Pons (tissue), 1 donor: ENCODE data around the gene C13orf42.
"Not testable (repeated sequence)": the region's sequence is repeated elsewhere in the genome, so short reads cannot be mapped to it uniquely, and the experiment has no call there.

ENCODE experiments used
- DNase-seq: peaks from one replicate; pipeline ENCODE4 v3.0.0-alpha.2; 2016; ENCODE audit warnings: low spot score

C13orf42 gene

GRCh38 chr13:51120873-51121272 lies 9.8 kb upstream of the C13orf42 start:
- not testable (repeated sequence) for DNase-seq

DNA sequence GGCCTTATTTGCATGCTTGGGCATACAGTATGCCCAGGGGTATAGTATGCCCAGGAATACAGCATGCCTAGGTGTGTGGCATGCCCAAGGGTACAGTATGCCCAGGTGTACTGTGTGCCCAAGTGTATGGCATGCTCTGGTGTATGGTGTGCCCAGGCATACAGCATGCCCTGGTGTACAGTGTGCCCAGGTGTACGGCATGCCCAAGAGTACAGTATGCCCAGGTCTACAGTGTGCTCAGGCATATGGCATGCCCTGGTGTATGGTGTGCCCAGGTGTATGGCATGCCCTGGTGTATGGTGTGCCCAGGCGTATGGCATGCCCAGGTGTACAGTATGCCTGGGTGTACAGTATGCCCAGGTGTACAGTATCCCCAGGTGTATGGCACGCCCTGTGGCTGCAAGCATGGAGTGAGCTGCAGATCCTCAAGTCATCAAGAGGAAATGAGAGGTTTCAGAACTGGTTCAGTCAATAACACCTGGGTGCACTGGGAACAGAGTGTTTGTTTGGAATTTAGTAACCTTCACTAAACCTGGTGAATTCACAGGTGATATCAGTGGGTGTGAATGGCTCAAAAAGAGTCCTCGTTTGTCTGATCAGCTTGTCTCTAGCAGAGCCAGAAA lies 7.8 kb upstream of the C13orf42 start:
- no peak for DNase-seq

GRCh38 chr13:51113969-51114368 lies 2.9 kb upstream of the C13orf42 start:
- DNase-seq: no peak

DNA sequence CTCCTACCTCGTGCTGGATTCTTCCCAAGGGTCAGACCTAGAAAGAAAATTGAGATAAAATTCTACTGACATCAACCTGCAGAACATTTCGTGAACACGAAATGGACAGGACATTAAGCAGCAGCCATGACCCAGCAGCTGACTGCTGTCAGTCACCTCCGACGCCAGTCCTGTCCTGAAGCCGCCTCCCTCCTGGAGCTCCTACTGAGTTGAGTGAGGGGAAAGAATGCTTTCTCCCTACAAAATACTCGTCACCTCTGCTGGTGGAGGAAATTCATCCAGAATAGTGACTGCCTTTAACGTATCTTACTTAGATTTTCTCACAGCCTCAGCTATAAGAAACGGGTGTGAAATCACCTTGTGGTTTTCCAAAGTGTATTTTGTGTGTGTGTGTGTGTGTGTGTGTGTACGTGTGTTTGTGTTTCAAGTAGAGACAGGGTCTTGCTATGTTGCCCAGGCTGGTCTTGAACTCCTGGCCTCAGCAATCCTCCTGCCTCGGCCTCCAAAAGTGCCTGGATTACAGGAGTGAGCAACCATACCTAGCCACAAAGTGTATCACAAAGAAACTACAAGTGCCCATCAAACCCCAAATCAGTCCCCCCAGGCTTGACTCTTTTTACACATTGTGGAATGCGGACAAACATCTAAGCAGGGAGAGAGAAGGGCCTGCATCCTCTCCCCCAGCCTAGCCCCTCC lies 2.3 kb upstream of the C13orf42 start:
- DNase-seq: no peak

- no peak for DNase-seq
Observed at GRCh38 chr13:51112771-51113170, 1.7 kb upstream of the C13orf42 start.

DNA sequence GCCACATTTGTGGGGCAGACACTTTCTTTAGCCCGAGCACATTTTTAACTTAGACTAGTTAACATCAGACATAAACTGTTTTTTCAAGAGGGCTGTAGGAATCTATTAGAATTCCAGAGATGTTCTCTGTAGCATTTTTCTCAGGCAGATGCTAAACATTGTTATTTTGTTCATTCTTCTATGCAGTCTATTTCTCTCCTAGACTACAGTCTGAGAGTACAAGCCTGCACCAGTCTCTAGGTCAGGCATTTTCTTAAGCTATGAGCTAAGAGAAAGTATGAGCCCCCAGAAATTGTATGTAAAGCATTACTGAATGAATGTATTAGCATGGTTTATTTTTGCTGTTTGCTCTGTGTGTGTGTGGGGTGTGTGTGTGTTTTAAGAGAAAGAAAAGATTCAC lies 923 bp upstream of the C13orf42 start:
- no peak for DNase-seq

GRCh38 chr13:51107996-51108395 lies 3.1 kb downstream of the C13orf42 start:
- no peak for DNase-seq

GRCh38 chr13:51105046-51105445 lies 6.0 kb downstream of the C13orf42 start:
- no peak for DNase-seq

- DNase-seq: no peak
Observed at GRCh38 chr13:51101636-51102235, 9.3 kb downstream of the C13orf42 start.

DNA sequence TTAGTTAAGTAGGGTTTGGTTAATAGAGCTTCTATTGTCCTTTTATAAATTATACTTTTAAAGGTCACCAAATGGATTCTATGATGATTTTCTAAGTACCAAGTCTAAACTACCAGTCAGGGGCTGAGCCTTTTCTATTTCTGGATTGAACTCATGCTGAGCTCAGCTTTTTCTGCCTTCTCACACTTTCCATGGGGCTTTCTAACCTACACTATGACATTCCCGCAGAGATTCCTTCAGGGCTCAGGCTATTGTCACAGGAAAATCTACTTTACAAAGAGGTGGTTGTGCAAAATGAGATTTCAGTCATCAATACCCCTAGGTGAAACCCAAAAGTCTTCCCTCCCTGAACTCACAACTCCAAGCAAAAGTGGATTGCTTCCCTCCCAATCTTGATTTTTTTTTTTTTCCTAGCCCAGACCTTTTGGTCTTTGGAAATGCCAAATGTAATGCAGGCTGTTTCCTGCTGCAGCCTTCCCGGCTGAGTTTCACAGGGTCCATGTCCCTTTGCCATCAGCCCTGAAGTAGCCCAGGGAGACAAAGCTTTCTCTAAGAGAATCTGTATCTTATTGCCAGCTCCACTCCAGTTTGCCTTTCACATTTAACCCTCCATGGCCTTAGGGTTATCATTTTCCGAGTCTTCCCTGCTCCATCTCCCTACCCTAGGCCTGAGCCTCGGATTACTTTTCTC lies 13.6 kb downstream of the C13orf42 start:
- DNase-seq: no peak

GRCh38 chr13:51096131-51096530 lies 14.9 kb downstream of the C13orf42 start:
- no peak for DNase-seq

DNA sequence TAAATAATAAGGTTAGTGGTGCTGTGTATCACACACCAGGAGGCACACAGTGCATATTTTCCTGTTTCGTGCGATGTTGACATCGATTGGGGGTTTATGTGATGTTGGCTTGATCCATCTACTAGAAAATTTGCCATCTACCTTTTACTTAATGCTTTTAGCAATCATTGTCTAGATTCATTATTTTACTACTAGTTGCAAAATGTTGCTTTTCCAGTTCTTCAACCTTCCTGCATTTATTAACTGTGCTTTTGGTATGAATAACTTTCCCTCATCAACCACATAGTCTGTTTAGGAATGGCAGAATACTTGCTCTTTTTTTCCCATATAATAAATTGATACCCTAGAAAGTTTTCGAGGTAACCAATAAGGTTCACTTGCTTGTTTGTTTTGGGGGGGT lies 17.5 kb downstream of the C13orf42 start:
- no peak for DNase-seq

- no peak for DNase-seq
Observed at GRCh38 chr13:51091839-51092238, 19.2 kb downstream of the C13orf42 start.

DNA sequence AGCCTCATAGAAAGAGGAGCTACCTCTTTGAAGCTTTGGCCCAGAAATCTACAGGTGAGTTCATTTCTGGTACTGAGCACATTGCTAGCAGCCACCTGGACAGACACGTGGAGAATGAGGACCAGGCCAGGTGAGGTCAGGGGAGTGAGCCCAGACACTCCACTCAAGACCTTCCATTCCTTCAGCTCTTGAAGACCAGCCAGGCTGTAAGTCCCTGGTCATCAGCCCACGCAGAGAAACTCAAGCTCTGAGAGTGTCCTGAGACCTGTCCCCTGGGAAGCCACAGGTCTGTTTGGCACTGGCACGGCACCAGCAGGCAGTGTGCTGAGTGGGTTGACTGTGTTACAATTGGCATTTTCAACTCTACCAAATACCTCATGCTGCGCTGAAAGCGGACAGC lies 27.4 kb downstream of the C13orf42 start:
- no peak for DNase-seq

- not testable (repeated sequence) for DNase-seq
Observed at GRCh38 chr13:51080478-51081065, 30.5 kb downstream of the C13orf42 start.

DNA sequence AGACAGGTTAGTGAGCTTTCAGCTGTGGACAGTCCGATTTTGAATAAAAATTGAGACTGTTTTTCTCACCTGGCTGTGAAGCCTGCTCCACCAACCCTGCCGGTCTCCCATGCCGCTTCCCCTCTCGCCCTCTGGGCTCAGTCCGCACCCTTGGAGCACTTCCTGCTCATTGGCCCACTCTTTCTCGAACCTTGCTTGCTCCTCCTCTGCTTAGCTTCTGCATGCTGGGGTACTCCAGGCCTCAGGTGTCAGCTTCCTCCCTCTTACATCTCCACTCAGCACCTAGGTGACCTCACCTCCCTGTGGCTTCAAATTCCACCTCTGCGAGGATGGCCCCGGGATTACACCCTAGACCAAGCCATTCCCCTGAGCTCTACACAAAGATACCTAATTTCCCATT lies 39.6 kb downstream of the C13orf42 start:
- DNase-seq: no peak

- peak; percentile 80 for DNase-seq
Observed at GRCh38 chr13:51070005-51070649, 40.9 kb downstream of the C13orf42 start.

- no peak for DNase-seq
Observed at GRCh38 chr13:51068501-51068900, 42.6 kb downstream of the C13orf42 start.

GRCh38 chr13:51067706-51068105 lies 43.4 kb downstream of the C13orf42 start:
- DNase-seq: no peak

GRCh38 chr13:51067210-51067701 lies 43.8 kb downstream of the C13orf42 start:
- no peak for DNase-seq

DNA sequence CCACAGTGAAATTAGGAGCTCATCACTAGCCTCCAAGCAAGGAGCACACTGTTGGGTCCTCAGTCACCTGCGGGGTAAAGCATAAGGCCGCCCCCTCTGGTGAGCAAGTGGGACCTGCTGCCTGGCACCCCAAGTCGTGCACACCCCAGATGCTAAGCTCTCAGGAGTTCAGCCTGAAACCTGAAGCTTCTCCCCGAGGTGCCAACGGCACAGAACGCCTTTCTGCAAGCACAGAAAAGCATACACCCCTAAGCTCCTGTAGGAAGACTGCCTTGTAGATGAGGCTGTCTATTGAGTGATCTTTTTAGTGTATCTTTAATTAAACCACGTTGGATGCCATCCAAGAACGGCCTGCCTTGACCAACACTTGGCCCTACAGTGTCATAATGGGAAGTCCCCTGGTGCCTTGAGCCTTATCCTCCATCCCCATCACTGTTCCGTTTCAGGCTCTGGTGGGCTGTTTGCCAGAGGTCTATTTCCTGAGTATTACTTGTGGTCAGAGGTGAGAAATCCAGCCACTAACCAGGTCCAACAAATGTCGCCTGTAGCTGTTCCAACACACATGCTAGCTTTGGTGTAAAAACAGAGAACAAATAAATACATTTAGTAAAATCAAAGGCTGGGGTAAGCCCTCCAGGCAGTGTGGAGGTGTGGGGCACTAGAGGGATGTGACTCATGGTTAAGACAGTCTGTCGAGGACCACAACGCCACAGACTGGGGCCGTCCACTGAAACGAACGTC lies 44.8 kb downstream of the C13orf42 start:
- no peak for DNase-seq
